ENCODE results near the gene CTNNA2.

DNA sequence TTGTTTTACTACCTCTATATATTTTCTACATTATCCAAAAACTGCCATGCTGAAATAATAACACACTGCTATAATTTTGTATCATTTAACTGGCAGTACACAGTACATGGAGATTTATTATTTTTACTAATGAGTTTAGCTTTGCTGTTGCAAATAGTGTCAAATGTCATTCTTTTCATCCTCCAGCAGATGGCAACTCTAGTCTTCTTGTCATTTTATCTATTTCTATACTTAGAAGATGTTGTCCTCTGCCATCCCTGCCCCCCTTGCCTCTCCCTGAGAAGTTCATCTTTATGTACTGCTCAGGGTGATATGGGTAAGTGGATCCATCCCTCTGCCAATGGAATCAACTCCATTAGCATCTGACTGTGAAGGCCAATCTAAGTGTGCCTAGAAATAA lies 813.4 kb downstream of the CTNNA2 start:
- TF ChIP-seq TEAD4 (IDR thresholded peaks at IDR 0.05; ENCODE audit: low read depth, low read length), result no peak
- TF ChIP-seq, protein P1, sequence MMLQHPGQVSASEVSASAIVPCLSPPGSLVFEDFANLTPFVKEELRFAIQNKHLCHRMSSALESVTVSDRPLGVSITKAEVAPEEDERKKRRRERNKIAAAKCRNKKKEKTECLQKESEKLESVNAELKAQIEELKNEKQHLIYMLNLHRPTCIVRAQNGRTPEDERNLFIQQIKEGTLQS (IDR thresholded peaks at IDR 0.05; ENCODE audit: insufficient read depth, low read depth, low read length), result no peak
- TF ChIP-seq EP300 (IDR thresholded peaks at IDR 0.05; ENCODE audit: borderline replicate concordance in 1 of 2, low read depth in 2 of 2, low read length in 2 of 2), result no peak
- no peak for TF ChIP-seq BCL11A (IDR thresholded peaks at IDR 0.05; ENCODE audit: low read depth in 2 of 2, low read length in 2 of 2)
- no peak for TF ChIP-seq TCF12 (IDR thresholded peaks at IDR 0.05; ENCODE audit: low read depth, low read length)

Data from H1 (cell line).